HG03571 (cell line): Measurements from ENCODE around the gene SPACA9.

ENCODE experiments used
- ATAC-seq: cut with Tn5 transposase; IDR thresholded peaks from one replicate; pipeline ENCODE4 v1.9.1; 2021; ENCODE audit not compliant: unreplicated experiment

Gene SPACA9

DNA sequence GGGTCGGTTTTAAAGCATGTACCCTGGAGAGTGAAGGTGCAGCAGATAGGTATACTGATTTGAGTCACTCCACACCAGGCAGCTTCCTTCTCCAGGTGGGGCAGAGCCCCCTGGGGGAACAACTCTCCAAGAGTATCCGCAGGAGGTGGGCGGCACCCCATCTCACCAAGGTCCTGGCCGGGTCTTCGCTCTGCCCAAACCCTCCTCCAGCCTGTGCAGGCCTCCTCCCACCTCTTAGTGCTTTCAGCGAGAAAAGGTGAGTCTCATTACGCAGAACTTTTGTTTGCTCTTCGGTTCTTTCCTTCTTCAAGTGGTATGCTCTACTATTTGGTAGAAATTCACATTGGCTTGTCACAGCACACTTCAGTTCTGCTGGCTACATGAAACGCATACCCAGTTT, 13.7 kb downstream of the SPACA9 start:
- ATAC-seq, result no peak

DNA sequence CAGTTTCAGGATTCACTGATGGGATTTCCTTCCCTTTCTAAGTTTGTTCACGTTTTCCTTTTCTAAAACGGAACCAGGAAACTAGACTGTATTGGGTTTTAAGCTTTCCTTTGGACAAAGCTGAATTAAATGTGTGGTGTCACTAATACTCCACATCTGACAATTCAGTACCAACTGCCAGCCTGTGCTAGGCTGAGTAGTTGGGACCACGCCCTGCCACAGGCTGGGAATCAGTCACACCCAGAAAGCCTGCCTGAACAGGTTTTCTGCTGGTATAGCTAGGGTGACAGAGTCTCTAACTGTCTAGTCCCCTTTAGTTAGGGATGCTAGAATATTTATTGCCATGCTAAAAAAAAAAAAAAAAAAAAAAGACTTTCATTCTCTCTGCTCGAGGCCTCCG, 15.6 kb downstream of the SPACA9 start:
- ATAC-seq, result no peak

DNA sequence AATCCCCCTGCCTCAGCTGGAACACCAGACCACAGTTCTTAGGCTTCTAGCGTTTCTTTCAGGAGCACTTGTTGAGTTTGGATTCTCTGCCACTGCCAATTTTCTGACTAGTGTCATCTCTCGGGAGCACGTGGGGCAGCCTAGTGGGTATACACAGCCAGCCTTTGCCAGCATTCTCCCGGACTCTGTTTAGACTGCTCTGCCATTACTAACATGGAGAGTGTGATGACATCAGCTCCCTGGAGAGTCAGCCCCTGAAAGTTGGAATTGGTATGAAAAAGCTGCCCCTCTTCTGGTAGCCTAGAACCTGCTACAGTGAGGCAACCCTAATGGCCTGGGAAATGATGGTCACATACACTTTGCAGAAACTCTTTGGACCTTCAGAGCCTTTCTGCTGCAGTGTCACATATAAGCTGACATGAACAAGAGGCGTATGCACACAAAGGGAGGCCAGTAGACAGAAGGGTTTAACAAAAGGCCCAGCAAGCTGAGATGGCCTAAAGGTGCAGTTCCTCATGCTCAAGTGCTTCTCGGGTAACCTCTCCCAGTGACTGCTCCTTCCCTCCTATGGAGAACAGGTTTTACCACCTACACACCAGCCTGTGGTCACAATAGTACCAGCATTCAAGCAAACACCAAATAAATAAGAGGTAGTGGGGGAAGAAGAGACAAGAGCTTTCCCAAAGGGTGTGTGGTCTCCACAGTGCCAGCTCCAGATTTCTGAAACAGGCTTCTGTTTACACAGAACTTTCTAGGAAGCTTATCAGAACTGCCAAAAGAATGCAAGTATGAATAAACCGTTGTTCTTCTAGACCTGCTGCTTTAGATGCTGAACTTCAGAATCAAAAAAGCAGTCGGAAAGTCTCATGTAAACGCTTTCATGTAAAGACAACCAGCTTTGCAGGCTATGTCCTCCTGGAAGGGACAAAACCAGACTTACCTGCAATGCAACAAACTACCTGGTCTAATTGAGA, 16.5 kb downstream of the SPACA9 start:
- no peak for ATAC-seq

DNA sequence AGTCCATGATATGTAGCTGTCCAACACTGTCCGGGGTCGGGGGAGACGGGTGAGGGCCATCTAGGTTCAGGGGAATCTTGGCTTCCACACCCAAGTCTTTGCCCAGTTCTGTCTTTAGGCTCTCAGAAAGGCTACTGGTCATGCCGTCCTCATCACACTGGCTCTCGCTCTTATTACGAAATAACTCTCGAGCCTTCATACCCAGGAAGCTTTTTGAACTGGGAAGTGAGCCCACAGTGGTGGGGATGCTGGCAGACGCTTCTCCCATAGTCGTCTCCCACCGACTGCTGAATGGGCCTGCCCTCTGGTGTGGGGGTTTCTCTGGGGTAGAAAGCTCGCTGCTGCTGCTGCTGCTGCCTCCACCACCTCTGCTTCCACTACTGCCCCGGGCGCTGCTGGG, 17.6 kb downstream of the SPACA9 start:
- ATAC-seq, result no peak

DNA sequence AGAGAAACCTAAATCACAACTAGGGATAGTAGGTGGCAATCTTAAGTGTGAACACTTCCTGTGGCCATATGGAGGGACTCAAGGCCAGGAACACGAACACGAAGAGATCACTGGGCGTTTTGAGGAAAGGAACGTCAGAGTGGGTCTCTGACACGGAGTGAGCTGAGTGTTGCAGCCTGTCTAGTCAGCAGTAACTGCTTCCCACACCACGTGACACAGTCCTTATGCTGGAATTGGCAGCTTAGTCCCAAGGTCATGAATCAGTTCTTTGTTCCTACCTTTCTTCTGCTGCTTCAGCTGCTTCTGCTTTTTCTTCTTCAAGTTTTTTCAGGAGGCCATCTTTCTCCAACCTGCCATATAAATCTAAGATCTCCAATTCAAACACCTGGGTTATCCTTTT, 18.2 kb downstream of the SPACA9 start:
- no peak for ATAC-seq

DNA sequence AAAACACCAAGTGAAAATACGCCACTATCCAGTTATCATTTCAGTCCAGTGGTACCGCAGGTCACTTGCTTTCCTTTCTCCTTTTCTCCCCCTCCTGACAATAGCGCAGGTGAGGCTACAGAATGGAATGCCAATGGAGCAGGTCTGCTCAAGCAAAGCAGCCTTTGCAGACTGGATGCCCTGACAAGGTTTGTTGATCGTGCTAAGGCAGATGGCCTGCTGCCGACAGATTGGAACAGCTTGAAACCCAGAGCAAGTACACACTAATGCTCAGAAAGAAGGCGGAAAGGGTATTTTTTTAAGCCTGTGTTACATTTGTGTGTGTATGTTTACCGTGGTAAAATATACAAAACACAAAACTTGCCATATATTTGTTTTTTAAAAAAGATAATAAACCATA, 19.4 kb downstream of the SPACA9 start:
- ATAC-seq, result no peak

DNA sequence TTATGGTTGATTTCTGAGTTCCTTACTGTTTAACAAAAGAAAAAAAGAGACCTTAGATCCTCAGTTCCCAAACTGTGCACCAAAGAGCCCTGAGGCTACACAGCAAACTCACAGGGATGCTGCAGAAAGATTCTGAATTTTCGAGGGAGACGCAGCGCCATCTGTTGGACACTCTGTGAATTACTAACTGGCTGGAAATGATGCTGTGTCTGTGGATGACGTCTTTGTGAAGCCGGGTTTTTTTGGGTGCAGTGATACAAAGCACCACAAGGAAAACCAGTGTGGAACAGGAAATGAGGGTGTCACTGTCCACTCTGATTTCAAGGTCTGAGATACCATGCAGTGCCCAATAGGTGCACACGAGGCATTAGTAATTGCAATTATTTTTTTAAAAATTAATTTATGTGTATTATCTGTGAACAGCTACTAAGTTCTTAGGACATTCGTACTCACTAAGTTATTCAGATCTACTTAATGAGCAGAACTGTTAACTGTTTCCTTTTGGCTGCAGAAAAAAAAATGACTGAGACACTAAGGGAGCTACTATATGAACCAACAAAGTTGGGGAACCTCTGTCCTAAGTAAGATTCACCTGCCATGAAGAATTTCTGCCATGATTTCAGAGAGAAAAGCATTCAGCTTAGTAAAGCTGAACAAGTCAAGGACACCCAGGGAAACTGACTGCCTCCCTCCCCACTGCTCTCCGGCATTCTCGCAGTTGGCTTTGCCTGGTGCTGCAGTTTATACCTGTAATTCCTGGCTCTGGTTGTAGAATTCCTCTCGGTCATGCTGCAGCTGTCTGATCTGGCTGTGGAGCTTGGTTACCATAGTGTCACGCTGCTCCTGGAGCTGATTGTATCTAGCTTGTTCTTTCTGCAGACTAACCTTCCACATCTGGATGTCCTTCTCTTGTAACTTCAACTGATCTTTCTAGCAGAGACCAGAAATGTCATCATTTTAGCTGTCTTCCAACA, 23.4 kb downstream of the SPACA9 start:
- no peak for ATAC-seq

DNA sequence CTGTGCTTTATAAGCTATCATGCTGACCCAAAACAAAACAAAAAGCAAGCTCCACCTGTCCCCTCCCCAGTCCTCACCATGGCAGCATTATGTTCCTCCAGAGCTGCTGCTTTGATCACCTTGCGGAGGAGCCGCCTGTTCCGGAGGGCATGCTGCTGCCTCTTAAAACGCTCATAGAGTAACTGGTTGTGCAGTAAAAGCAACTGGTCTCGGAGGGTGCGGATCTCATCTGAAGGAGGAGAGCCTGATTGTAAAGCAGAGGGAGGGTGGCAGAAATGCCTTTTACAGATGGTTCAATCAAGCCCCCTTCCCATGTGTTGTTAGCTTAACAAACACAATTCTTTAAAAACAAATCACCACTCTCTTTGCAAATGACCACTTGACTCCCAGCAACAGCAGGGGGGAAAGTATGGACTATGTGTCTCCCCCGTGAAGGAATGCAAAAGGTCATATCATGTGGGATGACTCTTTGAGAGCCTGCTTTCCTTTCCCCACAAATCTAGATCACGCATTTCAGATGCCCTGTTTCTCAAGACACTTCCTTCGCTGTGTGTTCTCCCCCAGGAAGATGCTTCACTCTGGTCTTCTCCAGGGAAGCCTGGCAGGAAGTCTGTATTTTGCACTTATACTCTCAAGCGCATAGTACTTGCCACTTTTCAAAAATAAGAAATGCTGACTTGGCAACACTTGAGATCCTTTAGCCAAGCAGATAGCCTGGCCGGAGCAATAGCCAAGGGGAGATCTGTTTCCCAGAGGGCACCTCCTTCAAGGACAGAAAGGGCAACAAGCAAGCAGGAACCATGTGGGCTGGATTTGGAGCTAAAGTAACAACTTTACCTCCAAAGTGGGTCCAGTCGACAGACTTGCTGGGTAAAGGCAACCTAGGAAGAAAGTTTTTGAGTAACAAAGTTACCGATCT, 25.1 kb downstream of the SPACA9 start:
- no peak for ATAC-seq

DNA sequence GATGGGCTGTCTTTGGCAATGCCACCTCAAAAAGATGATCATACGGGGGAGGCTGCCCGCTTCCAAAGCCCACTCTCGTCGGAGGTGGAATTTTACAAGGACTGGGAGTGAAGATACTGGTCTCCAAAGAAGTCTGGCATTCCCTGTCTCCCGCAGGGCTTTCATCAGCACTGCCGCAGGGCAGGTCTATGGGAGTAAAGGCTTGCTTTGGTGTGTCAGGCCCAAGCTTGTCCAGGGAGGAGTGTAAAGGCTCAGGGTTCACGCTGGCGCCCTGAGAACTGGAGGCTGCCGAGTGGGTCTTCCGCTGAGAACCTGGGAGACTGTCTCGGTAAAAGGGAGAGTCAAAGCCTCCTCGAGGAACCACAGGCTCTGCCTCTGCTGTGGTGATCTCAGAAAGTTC, 27.0 kb downstream of the SPACA9 start:
- no peak for ATAC-seq

DNA sequence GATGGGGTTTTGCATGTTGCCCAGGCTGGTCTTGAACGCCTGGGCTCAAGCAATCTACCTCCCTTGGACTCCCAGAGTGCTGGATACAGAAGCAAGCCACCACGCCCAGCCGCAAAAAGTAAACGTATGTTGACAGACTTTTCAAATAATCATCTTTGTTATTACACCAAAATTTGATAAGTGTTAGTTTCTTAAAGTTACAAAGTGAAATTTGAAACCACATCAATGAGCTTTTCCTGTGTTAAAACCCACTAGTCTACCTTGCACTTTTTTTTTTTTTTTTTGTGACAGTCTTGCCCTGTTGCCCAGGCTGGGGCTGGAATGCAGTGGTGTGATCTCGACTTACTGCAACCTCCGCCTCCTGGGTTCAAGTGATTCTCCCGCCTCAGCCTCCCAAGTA, 29.9 kb downstream of the SPACA9 start:
- ATAC-seq, result no peak

DNA sequence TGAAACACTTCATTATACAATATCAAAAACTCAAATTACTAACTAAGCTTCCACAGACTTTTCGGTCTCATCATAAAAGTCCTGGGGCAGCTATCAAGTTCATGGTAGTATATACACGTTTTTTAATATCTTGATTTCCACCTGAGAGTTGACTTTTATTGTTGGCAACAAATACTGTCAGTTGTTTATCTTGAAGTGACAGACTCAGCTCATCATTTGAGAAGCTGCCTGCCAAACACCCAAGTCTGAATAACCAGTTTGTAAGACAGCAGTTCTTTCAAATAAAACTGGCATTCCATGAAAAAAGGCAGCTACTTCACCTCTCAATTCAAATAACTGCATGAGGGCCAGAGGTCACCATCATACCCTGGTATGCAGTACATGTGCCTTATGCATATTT, 30.6 kb downstream of the SPACA9 start:
- ATAC-seq, result no peak

DNA sequence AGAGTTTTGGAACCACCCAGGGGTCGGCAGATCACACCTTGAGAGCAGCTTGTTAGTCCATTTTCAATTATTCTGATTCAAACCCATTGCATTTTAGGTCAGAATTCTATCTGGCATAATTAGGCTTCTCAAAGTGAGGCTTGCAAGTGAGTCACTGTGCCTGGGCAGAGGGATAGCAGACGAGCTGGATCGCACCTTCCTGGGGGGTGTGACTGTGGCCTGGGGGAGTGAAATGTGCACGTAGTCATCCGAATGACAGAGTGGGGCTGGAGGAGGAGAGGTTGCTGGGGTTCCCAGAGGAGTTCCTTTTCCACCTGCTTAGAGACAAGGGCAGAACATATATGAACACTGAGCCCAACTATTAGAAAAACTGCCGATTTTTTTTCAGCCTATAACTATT, 31.7 kb downstream of the SPACA9 start:
- ATAC-seq, result no peak

DNA sequence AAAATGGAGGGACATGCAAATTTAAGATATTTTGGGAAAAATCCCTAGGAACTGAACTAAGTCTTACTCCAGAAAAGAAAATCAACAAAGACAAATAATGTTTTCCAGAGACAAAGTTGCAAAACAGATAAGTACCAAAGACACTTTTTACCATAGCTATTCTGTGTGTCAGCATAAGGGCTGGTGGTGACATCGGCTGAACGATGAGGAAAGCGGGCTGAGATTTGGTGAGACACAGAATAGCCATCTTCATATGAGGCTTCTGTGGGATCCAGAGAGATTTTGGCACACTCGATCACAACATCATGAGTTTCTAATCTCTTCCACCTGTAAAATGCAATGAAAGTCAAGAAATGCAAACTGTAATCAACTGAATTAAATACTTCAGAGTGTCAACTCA, 33.4 kb downstream of the SPACA9 start:
- no peak for ATAC-seq

DNA sequence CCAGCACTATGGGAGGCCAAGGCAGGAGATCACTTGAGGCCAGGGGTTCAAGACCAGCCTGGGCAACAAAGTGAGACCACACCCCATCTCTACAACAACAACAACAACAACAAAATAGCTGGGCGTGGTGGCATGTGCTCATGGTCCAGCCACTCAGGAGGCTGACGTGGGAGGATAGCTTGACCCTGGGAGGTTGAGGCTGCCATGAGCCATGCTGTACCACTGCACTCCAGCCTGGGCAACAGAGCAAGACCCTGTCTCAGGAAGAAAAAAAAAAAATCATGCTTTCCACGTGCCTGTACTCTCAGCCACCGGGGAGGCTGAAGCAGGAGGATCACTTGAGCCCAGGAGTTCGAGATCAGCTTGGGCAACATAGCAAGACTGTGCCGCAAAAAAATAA, 36.2 kb downstream of the SPACA9 start:
- no peak for ATAC-seq

DNA sequence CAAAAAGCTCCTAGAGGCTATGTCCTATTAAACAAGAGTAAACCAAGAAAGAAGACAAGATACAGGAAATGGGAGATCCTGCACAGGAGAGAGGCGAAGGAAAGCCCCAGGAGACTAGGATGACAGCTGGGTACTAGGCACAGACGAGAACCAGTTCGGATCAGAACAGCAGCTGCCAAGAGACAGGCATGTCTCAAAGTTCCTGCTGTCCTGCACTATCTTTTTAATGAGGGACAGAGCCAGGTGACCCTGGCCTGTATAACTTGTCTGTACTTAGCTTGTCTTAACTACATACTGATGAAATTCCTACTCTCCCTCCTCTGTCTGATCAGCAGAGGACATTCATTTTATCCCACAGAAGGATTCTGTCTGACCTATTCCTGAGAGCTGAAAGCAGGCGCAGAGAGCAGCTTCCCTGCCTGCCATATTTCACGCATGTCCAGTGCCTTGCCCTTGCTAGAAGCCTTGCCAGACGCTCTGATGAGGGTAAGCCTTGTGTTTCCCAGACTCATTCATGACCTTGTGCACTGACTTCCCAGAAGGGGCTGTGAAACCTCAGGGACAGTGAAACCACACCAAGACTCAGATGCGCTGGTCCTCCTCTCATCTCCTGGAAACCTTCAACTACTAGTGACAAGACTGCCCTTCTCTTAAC, 41.0 kb downstream of the SPACA9 start:
- ATAC-seq, result no peak

DNA sequence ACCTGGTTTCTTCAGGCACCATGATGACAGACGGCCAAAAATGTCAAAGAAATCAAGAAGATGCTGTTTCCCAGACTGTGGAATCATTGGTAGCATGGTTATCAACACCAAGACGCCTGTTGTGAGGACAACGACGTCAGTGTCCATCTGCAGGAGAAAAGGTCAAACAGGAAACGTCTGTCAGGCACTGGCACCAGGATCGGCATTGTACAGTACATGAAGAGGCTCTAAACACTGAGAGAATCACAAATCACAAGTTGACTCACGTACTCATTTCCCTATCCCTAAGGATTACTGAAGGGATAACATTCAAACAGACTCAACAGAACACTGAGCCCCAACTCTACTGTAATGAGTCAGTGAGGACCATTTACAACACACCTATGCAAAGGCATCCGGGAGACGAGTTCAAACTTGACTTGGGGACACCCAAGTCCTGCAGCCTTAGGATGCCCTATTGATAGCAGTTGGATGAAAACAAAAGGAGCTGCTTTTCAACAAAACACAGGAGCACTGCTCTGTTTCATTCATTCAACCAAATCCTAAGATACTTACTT, 44.7 kb downstream of the SPACA9 start:
- no peak for ATAC-seq

DNA sequence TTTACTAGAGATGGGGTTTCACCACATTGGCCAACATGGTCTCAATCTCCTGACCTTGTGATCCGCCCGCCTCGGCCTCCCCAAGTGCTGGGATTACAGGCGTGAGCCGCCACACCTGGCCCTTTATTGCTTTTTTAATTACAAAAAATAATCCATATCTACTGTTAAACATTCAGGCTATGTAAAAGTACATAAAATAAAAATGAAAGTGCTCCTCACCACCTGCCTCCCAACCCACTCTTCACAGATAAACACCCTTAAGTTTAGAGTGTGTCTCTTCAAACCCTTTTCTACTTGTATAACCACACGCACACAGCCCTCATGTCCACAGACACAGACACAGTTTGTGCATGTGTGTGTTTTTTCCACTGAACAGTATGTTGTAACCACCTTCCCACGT, 49.0 kb downstream of the SPACA9 start:
- ATAC-seq, result no peak

DNA sequence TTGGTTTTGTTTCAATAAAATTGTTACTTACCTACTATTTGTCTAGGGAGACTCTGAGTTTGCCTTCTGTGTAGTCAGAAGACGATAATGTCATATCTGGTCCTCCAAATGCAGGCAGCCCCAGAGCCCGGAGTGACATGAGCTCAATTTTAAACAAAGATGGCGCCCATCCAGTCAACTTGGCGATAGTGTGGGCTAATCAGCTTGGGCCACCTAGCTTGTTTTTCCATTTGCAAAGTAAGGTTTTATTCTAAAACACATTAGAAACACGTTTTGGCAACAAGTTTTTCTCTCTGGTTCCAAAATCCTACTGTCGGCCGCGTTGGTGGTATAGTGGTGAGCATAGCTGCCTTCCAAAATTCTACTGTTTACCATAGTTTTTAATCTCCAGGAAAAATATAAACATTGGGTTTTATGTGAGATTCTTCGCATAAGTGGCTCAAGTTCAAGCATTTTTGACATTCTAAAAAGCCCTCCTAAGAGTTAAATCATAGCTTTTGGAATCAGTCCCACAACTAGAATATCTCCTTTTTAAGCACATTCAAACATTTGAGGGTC, 52.6 kb downstream of the SPACA9 start:
- no peak for ATAC-seq

DNA sequence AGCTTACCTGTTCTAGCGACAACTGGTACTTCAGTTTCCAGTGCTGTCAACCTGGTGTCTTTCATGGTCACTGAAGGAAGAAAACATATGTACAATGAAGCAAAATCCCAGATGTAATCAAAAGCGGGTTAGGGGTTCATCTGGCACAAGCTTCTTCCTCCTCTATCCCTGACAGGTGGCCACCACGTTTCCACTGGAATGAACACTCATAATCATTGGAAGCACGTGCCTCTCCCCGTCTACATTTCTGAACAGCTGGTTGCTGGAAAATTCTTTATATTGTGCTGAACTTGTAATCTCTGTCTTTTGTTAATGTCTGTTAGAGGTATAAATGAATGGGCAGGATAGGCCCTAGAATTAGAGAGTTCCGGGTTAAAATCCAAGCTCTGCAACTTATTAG, 56.3 kb downstream of the SPACA9 start:
- no peak for ATAC-seq

DNA sequence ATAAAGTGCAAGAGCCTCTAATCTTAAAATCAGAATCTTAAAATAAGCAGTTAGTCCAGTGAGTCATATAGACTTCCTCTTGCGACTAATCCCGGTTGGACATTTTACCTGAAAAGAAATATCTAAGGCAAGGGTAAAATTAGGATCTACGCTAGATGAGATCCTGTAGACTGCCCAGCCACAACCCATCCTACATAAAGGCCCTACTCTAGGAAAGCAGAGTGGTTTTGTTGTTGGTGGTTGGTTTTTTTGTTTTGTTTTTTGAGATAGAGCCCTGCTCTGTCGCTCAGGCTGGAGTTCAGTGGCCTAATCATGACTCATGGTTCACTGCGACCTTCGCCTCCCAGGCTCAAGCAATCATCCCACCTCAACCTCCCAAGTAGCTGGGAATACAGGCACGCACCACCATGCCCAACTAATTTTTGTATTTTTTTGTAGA, 58.8 kb downstream of the SPACA9 start:
- ATAC-seq, result no peak
